HG03103 (cell line): ENCODE results near the gene KCNK7.
A peak's percentile ranks its signal among the peaks of the same experiment; 100 is the strongest.

ENCODE experiments used
- ATAC-seq: cut with Tn5 transposase; IDR thresholded peaks from one replicate; pipeline ENCODE4 v1.9.1; 2021; ENCODE audit warnings: low read depth; ENCODE audit not compliant: unreplicated experiment

The KCNK7 gene

GRCh38 chr11:65558930-65559509 is 36.6 kb downstream of the KCNK7 start:
- ATAC-seq = no peak

- ATAC-seq = no peak
Observed at GRCh38 chr11:65558002-65558929, 37.3 kb downstream of the KCNK7 start, which contains the start of gene LTBP3. Gene LTBP3, minus strand, starts transcription at chr11:65558359. Its CDS starts 400 bp downstream, at chr11:65557959.

GRCh38 chr11:65557280-65558001 is 38.2 kb downstream of the KCNK7 start:
- no peak for ATAC-seq

GRCh38 chr11:65556470-65557279 is 38.9 kb downstream of the KCNK7 start:
- ATAC-seq = no peak

GRCh38 chr11:65555693-65556231 is 39.8 kb downstream of the KCNK7 start:
- no peak for ATAC-seq

- no peak for ATAC-seq
Observed at GRCh38 chr11:65554842-65555430, 40.7 kb downstream of the KCNK7 start.

GRCh38 chr11:65554057-65554818 is 41.4 kb downstream of the KCNK7 start:
- ATAC-seq = no peak

GRCh38 chr11:65553301-65554001 is 42.1 kb downstream of the KCNK7 start:
- ATAC-seq = no peak

- no peak for ATAC-seq
Observed at GRCh38 chr11:65552388-65552951, 43.1 kb downstream of the KCNK7 start.

GRCh38 chr11:65551572-65552387 is 43.8 kb downstream of the KCNK7 start:
- ATAC-seq = no peak

- ATAC-seq = no peak
Observed at GRCh38 chr11:65549096-65549495, 46.5 kb downstream of the KCNK7 start.

GRCh38 chr11:65548395-65548794 is 47.2 kb downstream of the KCNK7 start:
- no peak for ATAC-seq

- no peak for ATAC-seq
Observed at GRCh38 chr11:65547446-65548125, 48.0 kb downstream of the KCNK7 start.

- ATAC-seq = peak; percentile 53
Observed at GRCh38 chr11:65546217-65546958, 49.2 kb downstream of the KCNK7 start.

GRCh38 chr11:65545853-65546216 is 49.8 kb downstream of the KCNK7 start:
- no peak for ATAC-seq
